OCI-LY3 (cell line): Measurements from ENCODE around the gene FGD6.

Experiments
- H2AFZ ChIP-seq: fragments of 200-600, 300-600 bp; shearing (Covaris generic); 2 replicates; pipeline ENCODE4 v1.6.0; 2014; ENCODE audit warnings: antibody characterized with exemption, low read depth, low read length
- H3K27ac ChIP-seq: fragments of 200-600, 300-600 bp; sonication (generic); 2 replicates; pipeline ENCODE4 v1.5.1; 2014; ENCODE audit warnings: mild to moderate bottlenecking, low read length, moderate library complexity, mixed read lengths
- H3K27me3 ChIP-seq: fragments of 200-600, 300-600 bp; sonication (generic); 2 replicates; pipeline ENCODE4 v1.6.1; 2014; ENCODE audit warnings: low read depth, low read length, mixed read lengths
- H3K36me3 ChIP-seq: fragments of 200-600, 300-600 bp; sonication (generic); replicated peaks from 2 replicates; pipeline ENCODE3; 2014; ENCODE audit warnings: low read depth, low read length, mixed read lengths
- H3K4me1 ChIP-seq: fragments of 300-600, 200-600 bp; sonication (generic); 2 replicates; pipeline ENCODE4 v1.6.1; 2014; ENCODE audit warnings: low read length, mixed read lengths
- H3K4me2 ChIP-seq: fragments of 200-600, 300-600 bp; sonication (generic); 2 replicates; pipeline ENCODE4 v1.6.1; 2014; ENCODE audit warnings: low read length, mixed read lengths
- H3K4me3 ChIP-seq: fragments of 300-600, 200-600 bp; sonication (generic); 2 replicates; pipeline ENCODE4 v1.5.1; 2014; ENCODE audit warnings: antibody characterized with exemption, mild to moderate bottlenecking, low read length, moderate library complexity
- H3K79me2 ChIP-seq: fragments of 300-600, 200-600 bp; shearing (Covaris generic); 2 replicates; pipeline ENCODE4 v1.6.1; 2014; ENCODE audit warnings: mild to moderate bottlenecking, low read length, mixed read lengths
- H3K9ac ChIP-seq: fragments of 300-600, 200-600 bp; shearing (Covaris generic); 2 replicates; pipeline ENCODE4 v1.6.0; 2014; ENCODE audit warnings: mild to moderate bottlenecking, low read length, moderate library complexity
- H3K9me3 ChIP-seq: fragments of 200-600, 300-600 bp; shearing (Covaris generic); 2 replicates; pipeline ENCODE4 v1.6.1; 2014; ENCODE audit warnings: low read length, mixed read lengths; ENCODE audit not compliant: insufficient read depth
- H4K20me1 ChIP-seq: fragments of 200-600, 300-600 bp; sonication (generic); 2 replicates; pipeline ENCODE4 v1.6.1; 2016; ENCODE audit warnings: low read length, mixed read lengths; ENCODE audit not compliant: insufficient read depth
- EZH2phosphoT487 ChIP-seq: fragments of 200-600 bp; shearing (Covaris generic); IDR thresholded peaks from 2 replicates; pipeline ENCODE4 v1.6.1; 2018; ENCODE audit warnings: antibody characterized with exemption, mixed run types, low read depth
- TF ChIP-seq, protein P1 (sequence below): fragments of 200-600, 300-600 bp; sonication (generic); IDR thresholded peaks from 2 replicates; pipeline ENCODE4 v1.5.1; 2014; ENCODE audit warnings: antibody characterized with exemption, low read length, low read depth

Gene FGD6

DNA sequence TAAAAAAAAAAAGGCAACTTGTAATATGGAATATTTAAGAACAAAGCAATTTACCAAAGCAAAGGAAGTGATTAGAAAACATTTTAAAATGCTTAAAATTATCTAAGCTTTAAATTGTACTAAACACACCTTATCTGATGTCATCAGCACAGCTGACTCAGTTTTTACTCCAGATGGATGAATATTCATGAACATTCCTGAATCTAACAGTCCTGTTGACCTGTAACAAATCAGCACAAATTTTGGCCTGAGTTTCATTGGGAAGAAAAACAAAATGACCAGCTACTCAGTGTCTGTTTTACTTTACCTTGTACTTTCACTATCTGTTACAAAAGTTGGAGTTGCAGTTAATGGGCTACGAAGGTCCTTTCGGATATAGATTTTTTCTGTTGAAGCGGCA, 159.8 kb downstream of the FGD6 start:
- no peaks in the 10 kb centered on the region for H3K27me3 ChIP-seq
- no peaks in the 10 kb centered on the region for H3K79me2 ChIP-seq
- H3K4me2 ChIP-seq = no peak overlapping the region
- no peak overlapping the region for H3K4me3 ChIP-seq
- no peaks in the 10 kb centered on the region for H3K9me3 ChIP-seq
- H3K27ac ChIP-seq = no peak overlapping the region
- H3K4me1 ChIP-seq = no peaks in the 10 kb centered on the region
- no peaks in the 10 kb centered on the region for H4K20me1 ChIP-seq
- TF ChIP-seq, protein P1, sequence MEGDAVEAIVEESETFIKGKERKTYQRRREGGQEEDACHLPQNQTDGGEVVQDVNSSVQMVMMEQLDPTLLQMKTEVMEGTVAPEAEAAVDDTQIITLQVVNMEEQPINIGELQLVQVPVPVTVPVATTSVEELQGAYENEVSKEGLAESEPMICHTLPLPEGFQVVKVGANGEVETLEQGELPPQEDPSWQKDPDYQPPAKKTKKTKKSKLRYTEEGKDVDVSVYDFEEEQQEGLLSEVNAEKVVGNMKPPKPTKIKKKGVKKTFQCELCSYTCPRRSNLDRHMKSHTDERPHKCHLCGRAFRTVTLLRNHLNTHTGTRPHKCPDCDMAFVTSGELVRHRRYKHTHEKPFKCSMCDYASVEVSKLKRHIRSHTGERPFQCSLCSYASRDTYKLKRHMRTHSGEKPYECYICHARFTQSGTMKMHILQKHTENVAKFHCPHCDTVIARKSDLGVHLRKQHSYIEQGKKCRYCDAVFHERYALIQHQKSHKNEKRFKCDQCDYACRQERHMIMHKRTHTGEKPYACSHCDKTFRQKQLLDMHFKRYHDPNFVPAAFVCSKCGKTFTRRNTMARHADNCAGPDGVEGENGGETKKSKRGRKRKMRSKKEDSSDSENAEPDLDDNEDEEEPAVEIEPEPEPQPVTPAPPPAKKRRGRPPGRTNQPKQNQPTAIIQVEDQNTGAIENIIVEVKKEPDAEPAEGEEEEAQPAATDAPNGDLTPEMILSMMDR = no peak
- TF ChIP-seq EZH2phosphoT487 = no peak
- H2AFZ ChIP-seq = no peak overlapping the region
- H3K9ac ChIP-seq = no peak overlapping the region
- peaks cover 27% of the 10 kb centered on the region for H3K36me3 ChIP-seq

DNA sequence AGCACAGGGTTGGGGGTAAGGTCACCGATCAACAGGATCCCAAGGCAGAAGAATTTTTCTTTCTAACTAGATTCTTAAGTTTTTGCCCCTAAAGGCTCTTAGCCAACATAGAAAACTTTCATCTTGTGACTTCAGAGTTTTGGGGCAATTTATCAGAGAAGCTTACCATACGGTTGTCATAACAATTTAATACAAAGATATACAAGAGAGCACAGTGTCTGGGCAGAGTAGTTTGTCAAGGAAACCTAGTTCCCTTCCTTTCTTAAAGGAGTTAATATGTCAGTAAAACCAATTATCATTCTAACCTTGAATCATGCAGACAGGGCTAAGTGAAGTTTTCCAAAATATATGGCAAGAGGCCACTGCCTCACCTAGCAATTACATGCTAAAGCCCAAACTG, 162.2 kb downstream of the FGD6 start:
- Histone ChIP-seq H2AFZ (no peak overlapping the region), H3K4me2 (no peak overlapping the region), H4K20me1 (no peaks in the 10 kb centered on the region), H3K36me3 (peaks cover 21% of the 10 kb centered on the region), H3K4me3 (no peak overlapping the region), H3K9me3 (no peaks in the 10 kb centered on the region), H3K79me2 (no peaks in the 10 kb centered on the region), H3K27me3 (no peaks in the 10 kb centered on the region), H3K27ac (no peak overlapping the region), H3K9ac (no peak overlapping the region), H3K4me1 (no peaks in the 10 kb centered on the region)
- no peak for TF ChIP-seq EZH2phosphoT487
- TF ChIP-seq, protein P1 = no peak

DNA sequence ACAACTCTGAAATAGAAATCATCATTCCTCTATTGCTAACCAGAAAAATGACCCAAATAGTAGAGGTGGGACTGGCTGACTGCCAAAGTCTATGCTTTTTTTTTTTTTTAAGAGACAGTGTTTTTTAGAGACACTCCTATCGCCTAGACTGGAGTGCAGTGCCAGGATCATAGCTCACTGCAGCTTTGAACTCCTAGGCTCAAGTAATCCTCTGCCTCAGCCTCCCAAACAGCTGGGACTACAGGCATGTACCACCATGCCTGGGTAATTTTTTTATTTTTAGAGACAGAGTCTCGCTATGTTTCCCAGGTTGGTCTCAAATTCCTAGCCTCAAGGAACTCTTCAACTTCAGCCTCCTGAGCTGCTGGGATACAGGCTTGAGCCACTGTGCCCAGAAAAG, 163.1 kb downstream of the FGD6 start:
- Histone ChIP-seq H3K4me2 (no peak overlapping the region), H3K9ac (no peak overlapping the region), H2AFZ (no peak overlapping the region), H3K9me3 (no peaks in the 10 kb centered on the region), H3K27ac (no peak overlapping the region), H3K79me2 (no peaks in the 10 kb centered on the region), H3K4me1 (no peaks in the 10 kb centered on the region), H4K20me1 (no peaks in the 10 kb centered on the region), H3K4me3 (no peak overlapping the region), H3K36me3 (peaks cover 21% of the 10 kb centered on the region), H3K27me3 (no peaks in the 10 kb centered on the region)
- TF ChIP-seq EZH2phosphoT487 = no peak
- TF ChIP-seq, protein P1 = no peak

DNA sequence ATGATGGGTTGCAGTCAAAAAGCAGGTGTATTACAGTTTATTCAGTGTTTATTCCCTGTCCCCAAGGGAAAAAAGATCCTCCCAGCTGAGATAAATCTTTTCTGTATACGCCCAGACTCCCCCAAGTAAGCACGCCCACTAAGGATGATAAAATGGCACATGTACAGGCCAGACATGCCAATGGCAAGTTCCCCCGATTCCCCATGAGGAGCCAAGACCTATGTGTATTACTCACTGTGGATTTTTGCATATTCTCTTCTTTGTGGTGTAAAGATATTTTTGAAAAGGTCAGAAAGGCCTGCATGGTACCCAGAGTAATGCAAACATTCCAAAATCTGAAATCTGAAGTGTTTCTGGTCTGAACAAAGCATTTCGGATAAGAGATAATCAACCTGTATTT, 166.0 kb downstream of the FGD6 start:
- TF ChIP-seq EZH2phosphoT487 = no peak
- TF ChIP-seq, protein P1 = no peak
- H3K27me3 ChIP-seq = no peaks in the 10 kb centered on the region
- no peak overlapping the region for H3K27ac ChIP-seq
- no peak overlapping the region for H2AFZ ChIP-seq
- H3K9ac ChIP-seq = no peak overlapping the region
- H4K20me1 ChIP-seq = no peaks in the 10 kb centered on the region
- H3K4me2 ChIP-seq = no peak overlapping the region
- H3K4me1 ChIP-seq = no peaks in the 10 kb centered on the region
- H3K36me3 ChIP-seq = peaks cover 23% of the 10 kb centered on the region
- no peak overlapping the region for H3K4me3 ChIP-seq
- no peaks in the 10 kb centered on the region for H3K9me3 ChIP-seq
- no peaks in the 10 kb centered on the region for H3K79me2 ChIP-seq
